ENCODE results near the gene SIPA1L2.
"Not testable (repeated sequence)": the region's sequence is repeated elsewhere in the genome, so short reads cannot be mapped to it uniquely, and the experiment has no call there.

SIPA1L2 gene

DNA sequence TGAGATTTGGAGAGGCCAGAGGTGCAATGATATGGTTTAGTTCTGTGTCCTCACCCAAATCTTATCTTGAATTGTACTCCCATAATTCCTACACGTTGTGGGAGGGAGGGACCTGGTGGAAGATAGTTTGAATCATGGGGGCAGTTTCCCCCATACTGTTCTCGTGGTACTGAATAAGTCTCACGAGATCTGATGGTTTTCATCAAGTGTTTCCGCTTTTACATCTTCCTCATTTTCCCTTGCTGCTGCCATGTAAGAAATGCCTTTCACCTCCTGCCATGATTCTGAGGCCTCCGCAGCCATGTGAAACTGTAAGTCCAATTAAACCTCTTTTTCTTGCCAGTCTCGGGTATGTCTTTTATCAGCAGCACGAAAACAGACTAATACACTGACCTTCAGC lies 17.1 kb downstream of the SIPA1L2 start:
- not testable (repeated sequence) for DNase-seq

DNA sequence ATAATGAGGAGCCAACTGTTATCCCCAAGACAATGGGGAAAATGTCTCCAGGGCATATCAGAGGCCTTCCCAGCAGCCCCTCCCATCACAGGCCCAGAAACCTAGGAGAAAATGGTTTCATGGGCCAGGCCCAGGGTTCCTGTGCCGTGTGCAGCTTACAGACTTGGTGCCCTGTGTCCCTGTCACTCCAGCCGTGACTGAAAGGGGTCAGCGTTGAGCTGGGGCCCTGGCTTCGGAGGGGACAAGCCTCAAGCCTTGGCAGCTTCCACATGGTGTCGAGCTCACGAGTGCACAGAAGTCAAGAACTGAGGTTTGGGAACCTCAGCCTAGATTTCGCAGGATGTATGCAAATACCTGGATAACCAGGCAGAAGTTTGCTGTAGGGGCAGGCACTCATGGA lies 18.1 kb downstream of the SIPA1L2 start:
- no peak for DNase-seq

DNA sequence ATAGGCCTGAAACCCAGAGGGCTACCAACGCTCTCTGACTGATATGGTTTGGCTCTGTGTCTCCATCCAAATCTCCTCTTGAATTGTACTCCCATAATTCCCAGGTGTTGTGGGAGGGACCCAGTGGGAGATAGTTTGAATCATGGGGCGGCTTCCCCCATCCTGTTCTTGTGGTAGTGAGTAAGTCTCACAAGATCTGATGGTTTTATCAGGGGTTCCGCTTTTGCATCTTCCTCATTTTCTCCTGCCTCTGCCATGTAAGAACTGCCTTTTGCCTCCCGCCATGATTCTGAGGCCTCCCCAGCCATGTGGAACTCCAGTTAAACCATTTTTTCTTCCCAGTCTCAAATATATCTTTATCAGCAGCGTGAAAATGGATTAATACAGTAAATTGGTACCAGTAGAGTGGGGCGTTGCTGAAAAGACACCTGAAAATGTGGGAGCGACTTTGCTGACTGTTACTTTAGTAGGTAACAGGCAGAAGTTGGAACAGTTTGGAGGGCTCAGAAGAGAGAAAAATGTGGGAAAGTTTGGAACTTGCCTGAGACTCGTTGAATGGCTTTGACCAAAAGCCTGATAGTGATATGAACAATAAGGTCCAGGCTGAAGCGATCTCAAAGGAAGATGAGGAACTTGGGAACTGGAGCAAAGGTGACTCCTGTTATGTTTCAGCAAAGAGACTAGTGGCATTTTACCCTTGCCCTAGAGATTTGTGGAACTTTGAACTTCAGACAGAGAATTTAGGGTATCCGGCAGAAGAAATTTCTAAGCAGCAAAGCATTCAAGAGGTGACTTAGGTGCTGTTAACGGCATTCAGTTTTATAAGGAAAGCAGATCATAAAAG lies 18.8 kb downstream of the SIPA1L2 start:
- DNase-seq: not testable (repeated sequence)

DNA sequence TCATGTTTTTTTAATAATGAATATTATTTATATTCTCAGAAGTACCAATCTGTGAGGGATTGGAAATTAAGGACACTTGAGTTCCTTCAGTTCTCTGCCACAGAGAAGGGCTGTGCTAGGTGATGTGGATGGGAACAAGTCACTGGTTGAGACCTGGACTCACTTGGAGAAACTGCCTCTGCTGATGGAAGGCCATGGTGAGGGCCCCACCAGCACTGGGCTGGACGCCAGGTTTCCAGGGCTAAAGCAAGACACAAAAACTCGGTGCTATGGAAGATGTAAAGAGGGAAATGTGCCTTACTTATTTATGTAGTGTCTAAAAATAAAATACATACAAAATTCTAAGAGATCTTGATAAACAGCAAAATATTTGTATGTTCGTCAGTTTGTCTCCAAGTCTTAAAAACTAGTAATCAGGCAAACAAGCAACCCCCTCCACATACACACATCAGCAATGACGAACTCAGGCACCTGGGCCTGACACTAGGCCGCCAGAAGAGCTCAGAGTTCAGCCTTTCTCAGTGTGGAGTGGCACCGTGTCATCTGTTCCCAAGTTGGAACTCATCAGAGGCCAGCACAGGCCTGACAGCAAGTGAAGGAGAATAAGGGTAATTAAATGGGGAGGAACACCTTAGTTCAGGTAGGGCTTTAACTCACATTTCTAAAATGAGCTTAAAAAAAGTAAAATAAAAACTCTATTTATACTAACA lies 19.6 kb downstream of the SIPA1L2 start:
- no peak for DNase-seq

DNA sequence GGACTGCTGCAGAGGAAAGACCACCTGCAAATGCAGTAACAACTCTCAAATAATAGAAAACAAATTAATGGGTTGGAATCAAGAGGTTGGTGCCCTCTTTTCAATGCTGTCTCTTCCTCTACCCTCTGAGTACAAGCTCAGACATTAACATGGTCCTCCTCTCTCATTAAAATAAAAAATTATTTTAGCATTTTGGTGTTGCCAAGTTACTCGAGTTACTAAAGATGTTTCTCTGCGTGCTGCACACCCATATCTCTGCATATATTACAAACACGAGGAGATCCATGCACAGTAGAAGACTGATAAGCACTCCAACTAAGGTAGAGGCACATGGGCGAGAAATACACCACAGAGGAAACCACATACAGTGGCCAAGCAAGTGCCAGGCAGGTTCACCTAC lies 21.5 kb downstream of the SIPA1L2 start:
- no peak for DNase-seq

DNA sequence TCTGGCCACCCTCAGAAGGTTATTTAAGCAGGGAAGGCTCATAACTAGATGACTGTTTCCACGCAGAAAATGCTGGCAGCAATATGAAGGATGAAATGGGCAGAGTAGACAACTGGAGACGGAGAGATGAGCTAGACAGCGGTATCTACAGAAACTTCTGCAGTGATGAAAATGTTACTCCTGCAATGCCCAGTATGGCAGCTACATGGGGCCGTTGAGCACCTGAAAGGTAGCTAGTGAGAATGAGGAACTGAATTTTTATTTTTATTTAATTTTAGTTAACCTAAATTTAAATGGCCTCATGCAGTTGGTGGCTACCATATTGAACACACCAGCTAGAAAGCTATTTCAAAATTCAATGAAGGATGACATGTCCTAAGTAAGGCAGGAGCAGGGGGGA lies 27.3 kb downstream of the SIPA1L2 start:
- DNase-seq: no peak

DNA sequence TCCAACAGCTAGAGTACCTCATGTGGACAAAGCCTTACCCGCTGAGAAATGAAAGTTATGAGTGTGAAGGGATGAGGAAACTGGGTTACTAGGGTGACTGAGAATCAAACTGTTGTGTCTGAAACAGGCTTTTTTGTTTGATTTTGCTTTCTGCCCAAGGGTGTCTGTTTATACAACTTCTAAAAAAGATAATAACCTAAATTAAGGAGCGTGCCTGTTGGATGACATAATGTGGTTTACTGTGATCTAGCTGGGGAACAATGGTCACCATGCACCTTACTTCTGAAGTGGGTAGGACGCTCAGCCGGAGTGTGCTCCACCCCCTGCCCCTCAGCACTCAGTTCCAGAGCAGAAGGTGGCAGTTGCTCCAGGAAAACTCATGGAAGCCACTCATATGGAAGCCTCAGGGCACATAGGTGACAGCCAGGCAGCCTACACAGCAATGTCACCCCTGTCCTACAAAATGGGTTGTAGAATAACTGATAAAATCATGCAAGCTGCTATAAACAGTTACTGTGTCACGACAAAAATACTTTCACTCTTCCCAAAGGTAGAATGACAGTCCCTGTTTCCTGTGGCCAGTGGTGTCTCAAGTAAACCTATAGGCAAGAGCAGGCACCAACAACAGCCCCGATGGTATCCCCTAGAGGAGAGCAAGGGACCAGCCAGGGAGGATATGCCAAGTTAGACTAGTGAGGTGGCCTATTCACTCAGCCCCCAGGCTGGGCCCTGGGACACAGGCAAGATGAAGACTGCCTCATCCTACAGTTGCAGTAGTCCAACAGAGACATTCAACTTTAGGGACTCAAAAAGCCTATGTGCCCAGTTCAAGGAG lies 29.3 kb downstream of the SIPA1L2 start:
- no peak for DNase-seq

DNA sequence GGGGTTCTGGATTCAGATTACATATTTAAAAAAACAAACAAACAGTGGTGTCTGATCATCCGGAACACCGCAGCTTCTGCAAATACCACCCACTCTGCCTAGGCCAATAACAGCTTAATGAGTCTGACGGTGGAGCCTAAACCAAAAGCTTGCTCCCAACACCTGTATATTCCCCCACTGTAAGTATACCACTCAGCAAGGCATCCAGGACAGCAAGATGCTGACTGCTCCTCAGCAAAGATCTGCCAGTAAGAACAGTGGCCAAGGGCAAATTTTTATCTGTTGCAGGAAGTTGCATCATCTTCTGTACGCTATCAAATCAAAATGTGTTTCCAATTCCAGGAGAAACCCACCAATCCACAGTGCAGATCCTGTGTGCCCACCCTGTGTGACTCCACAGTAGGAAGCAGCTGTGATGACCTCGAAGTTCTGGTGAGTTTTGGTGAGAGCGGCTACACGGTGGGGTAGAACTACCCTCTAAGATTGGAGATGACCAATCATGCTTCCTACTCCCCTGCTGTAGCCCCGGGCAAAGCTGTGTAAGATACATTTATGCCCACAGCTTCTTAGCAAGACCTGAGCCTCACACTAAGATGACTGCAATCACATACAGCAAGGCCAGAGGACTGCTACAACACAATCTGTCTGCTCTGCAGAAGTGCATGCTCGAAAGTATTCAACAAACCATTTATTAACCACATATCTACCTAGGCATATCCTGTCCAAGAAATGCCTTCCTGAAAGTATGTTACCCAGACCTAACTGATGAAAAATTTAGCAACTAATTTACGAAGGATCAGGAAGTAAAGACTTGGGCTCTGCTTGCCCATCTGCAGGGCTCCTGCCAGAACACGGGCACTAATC lies 30.5 kb downstream of the SIPA1L2 start:
- no peak for DNase-seq

DNA sequence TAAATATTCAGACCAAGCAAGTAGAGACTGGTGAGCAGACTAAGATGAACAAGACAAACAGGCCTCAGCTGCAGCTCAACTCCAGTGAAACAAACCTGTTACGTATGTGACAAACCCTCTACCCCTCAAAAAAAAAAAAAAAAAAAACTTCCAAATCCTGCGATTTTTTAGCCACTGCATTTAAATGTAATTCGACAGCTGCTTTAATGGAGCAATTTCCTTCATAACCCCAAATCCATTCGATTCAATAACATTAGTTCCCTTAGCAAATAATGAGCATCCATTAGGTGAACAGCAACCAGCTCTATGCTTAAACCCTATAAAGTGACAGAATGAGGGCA lies 31.1 kb downstream of the SIPA1L2 start:
- no peak for DNase-seq

DNA sequence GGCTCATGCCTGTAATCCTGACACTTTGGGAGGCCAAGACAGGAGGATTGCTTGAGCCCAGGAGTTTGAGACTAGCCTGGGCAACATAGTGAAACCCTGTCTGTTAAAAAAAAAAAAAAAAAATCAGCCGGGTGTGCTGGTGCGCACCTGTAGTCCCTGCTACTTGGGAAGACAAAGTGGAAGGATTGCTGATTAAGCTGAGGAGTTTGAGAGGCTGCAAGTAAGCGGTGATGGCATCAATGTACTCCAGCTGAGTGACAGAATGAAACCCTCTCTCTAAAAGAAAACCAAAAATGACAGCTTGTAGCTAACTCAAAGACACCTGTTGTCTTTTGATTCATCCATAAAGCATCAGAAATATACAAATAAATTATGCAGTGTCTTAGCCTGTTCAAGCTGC lies 31.8 kb downstream of the SIPA1L2 start:
- no peak for DNase-seq

DNA sequence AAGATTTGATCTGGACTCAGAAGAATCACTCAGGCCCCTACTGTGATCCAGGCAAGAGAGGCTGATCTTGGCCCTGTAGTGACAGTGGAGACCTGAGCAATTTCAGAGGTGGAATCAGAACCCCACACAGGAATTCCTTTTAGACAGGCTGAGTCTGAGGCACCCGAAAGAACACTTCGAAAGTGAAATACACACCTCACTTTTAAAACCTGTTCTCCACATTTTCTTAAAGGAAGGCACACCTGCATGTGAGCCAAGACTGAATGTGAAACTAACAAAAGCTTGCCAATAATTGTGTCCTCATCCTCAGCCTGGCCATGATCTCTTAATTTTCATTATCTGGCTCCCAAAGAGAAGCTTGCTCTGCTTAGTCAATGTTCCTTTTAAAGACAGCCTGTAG lies 32.2 kb downstream of the SIPA1L2 start:
- no peak for DNase-seq

DNA sequence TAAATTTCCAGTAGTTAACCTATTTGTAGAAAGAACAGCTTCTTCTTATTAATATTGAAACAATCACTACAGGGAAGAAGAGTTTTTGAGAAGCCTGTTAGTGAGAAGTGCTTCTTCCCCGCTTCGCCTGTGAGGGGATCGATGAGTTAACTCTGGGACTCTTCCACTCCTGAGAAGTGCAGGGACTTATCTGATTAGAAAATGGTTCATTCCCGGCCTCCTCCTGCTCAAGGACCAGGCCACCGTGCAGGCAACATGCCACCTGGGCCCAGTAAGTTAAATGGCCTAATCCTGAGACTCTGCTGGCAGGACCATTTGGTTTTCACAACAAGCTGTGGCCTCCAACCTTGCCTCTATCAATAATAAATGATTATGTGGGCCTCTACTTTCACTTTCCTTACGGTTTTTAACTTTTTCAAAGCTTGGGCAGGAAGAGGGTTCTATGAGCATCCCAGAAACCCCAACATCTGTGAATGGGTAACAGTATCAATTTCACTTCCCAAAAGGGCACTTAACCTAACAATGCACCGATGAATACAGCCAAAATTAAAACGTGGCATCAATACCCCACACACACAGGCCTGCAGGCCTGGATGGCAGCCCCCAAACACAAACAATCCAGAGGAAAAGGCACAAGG lies 33.1 kb downstream of the SIPA1L2 start:
- DNase-seq: no peak

DNA sequence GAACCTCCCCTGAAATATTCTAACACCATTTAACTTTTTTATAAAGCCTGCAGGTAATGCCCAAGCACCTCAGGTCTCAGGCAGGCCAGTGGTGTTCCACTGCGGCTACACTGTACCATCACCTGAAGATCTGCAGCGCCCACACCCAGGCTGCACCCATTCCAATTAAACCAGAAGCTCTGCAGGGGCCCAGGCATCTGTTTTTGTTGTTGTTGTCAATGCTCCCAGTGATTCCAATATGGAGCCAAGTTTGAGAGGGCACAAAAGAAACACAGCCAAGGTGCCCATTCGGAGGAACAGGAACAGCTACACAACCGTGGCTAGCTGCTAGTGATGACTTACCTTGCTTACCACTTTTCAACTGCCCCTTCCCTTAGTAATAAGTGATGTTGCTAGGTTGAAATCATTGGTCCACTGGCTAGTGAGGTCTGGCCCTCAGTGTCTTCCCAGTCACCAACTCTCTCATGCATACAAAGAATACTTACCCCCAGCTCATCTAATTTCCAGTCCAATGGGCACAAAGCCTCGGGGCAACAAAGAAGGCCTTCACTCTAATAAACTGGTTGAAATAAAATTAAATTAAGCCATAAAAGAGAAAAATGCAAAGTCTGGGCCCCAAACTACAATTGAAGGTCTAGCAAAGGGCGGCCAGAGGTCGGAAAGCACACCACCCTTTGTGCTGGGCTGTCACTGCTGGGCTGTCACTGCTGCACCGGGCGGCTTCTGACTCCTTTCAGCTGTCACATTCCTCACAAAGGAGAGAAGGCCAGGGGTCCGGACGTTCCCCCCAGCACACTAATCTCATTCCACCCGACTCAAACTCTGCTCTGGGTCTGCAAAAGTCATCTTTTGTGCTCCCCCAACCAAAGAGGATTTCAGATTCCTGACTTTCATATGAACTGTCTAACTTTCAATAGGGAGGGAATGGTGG lies 34.9 kb downstream of the SIPA1L2 start:
- DNase-seq: no peak

DNA sequence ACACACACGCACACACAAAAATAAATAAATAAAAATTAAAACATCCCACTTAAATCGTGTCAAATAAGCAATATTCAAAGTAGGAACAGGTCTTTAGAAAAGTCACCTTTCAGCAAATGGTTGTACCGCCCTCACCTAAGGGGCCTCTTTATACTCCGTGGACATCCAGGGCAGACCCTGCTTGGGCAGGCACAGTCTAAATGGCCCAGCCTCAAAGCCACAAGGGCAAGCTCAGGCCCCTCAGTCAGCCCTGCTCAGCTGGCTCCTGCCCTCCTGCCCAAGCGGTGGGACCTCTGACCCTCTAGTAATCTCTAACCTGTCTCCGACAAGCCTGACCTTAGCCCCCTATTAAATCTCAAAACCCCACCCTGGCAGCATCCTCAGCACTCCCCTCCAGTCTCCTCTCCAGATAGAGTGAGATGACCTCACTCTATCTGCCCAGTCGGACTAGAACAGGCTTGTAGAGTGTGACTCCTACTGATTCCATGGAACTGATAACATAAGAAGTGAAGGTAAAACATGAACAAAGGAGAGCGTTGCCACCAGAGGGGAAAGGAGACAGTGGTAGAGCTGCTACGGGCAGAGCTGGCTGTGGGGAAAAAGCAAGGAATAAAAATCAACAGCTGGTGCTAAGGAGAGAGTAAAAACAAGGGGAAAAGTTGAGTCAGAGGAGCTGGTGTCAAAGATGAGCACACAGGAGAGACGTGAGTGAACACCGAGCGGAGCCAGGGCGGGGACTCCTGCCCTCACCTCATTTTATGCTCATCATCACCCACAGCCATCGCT lies 36.0 kb downstream of the SIPA1L2 start:
- no peak for DNase-seq

DNA sequence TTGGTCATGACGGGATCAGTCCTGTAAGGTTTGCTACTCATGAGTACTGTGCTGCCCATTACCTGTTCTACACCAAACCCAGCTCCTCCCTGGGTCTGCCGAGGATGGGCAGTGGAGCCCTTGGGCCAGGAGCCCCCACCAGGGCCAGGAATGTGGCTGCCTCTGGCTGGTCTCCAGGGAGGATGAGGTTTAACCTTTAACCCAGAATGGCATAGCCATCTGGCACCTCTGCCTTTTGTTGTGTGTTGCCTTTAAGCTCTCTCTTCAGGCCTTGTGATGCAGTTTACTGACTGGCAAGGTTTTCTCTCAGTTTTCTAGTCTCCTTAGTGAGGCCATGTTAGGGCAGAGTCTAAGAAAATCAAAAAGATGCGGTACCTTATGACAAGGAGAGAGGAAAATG lies 38.6 kb downstream of the SIPA1L2 start:
- DNase-seq: no peak

DNA sequence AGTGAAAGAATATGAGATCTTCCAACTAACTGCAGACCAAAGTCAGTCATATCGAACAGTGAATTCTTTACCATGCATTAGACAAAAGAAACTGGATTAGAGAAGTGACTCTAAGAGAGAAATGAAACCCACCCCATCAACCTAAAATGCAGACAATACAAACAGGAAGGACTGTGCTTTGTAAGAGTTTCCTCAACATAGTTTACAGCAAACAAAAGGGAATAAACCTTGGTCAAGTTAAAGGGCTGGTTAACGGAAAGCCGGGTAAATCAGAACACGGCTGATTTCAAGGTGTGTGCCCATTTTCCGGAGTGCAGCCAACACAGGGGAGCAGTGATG lies 39.2 kb downstream of the SIPA1L2 start:
- DNase-seq: no peak

DNA sequence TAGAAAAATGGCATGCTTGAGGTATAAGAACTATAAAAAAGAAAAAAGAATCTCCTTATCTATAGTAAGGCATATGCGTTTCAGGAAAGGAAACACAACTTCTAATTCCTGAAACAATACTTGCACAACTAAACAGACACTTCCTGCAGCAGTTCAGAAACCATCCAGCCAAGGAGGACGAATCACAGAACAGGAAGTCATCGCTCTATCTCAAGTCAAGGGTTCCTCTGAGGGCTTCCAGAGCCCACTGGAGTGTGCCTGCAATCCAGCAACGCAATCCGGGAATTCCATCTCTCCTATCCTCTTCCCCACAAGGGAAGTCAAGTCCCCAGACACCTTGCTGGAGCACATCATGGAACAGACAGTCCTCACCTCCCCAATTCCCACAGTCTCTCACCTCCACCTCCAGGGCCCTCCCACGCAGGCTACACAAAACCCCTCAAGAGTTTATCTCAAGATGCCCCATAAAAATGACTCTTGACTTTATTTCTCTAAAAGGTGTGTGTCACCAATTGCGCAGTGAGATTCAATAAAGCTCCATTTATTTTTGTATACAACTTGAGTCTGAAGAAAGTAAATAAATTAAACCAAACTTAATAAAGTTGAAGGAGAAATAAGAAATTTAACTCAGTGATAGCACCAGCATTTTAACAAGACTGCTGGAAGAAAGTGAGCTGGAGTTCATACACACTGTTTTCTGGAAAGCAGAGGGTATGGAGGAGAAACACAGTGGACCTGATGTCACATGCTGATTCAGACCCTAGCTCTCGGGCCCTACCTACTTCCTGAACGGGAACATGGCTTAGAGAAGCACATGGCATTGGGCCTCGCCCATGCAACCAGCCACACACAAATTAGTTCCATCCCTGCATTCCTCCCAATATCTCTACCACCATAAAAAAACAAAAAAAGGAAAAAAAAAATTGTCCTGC lies 39.9 kb downstream of the SIPA1L2 start:
- DNase-seq: no peak

DNA sequence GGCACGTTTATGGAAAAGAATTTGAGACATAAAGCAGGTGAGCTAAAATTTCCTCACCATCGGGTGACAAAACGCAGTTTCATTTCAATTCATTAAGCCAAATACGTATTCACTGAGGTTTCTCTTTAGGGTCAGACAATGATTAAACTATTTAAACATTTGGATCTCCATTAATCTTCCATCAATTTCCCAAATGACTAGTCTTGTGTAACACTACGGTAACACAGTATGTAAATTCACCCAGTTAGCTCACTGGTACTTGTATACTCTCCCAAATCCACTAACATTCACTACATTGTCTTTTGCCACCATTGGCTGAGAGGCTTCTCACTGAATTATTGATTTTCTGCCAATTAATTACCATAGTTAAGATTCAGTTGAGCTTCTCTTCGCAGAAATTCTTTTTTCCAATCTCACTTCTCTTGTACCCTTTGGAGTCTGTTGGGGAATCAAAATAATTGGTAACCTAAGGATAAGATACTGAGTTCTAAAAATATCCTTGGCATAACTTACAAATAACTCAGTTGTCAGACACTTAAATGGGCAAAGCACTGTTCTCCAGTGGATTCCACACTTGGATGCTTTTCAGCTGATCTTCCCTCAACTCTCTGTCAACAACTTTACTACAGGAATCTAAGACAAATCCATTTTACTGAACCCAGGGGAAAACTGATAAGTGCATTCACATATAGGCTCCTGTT lies 40.7 kb downstream of the SIPA1L2 start:
- no peak for DNase-seq
